Neural progenitor cell (in vitro differentiated cells): ENCODE data around the gene STIL.

Experiments
- CTCF ChIP-seq: fragments of 200-600 bp; sonication (generic); IDR thresholded peaks from 2 replicates; pipeline ENCODE4 v1.5.1; 2017; ENCODE audit warnings: antibody characterized with exemption, mild to moderate bottlenecking
- EZH2 ChIP-seq: fragments of 200-600 bp; sonication (generic); IDR thresholded peaks from 2 replicates; pipeline ENCODE4 v1.6.1; 2017; ENCODE audit warnings: antibody characterized with exemption, mild to moderate bottlenecking, moderate library complexity
- EZH2phosphoT487 ChIP-seq: fragments of 200-600 bp; sonication (generic); IDR thresholded peaks from 2 replicates; pipeline ENCODE4 v1.6.1; 2017; ENCODE audit warnings: antibody characterized with exemption

DNA sequence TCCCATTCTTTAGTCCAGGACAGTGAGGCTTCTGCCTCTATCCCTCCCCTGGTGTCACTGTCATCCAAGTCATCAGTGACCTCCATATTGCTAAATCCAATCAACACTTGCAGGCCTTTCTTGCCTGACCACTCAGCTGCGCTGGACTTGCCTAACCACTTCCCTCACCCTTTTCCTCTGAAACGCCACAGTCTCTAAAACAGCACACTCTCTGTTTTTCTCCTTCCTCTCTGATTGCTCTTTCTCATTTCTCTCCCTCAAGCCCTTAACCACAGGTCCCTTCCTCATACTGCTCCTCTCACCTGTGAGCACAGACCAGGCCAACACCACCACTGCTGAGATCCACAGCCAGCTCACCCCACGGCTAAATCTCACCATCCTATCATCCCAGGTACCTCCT lies 99.4 kb downstream of the STIL start:
- TF ChIP-seq CTCF (no peak), EZH2 (no peak), EZH2phosphoT487 (no peak)
